PFSK-1 (cell line): ENCODE data around the gene GHR.

Experiments
- FOXP2 ChIP-seq: optimal IDR thresholded peaks from 2 replicates; pipeline ENCODE3; 2011; ENCODE audit warnings: borderline replicate concordance, control low read depth, inconsistent platforms; ENCODE audit not compliant: insufficient read depth; ENCODE audit errors: extremely low read length, extremely low read depth
- POLR2AphosphoS5 ChIP-seq: IDR thresholded peaks from 2 replicates; pipeline ENCODE4 v1.6.1; 2012; ENCODE audit warnings: low read depth, mild to moderate bottlenecking, control low read depth, low read length, moderate library complexity
- SIN3A ChIP-seq: IDR thresholded peaks from 2 replicates; pipeline ENCODE4 v1.6.1; 2012; ENCODE audit warnings: mild to moderate bottlenecking, low read length, moderate library complexity, borderline replicate concordance; ENCODE audit not compliant: insufficient read depth
- TAF1 ChIP-seq: IDR thresholded peaks from 2 replicates; pipeline ENCODE4 v1.6.1; 2012; ENCODE audit warnings: low read length, control low read depth, borderline replicate concordance; ENCODE audit not compliant: insufficient read depth
- TF ChIP-seq, protein P1 (sequence below), 2 experiments: IDR thresholded peaks; 2 replicates each; pipeline versions ENCODE4 v1.6.1 to v1.8.0; 2011 to 2012; ENCODE audit warnings: low read depth in 2 of 2, low read length in 2 of 2, control low read depth in 1 of 2, inconsistent platforms in 1 of 2, mild to moderate bottlenecking in 1 of 2, moderate library complexity in 1 of 2; ENCODE audit not compliant: insufficient read depth in 1 of 2

GHR gene

GRCh38 chr5:42494414-42494813 lies 71.2 kb downstream of the GHR start:
- no peak for TF ChIP-seq SIN3A
- TF ChIP-seq, protein P1, sequence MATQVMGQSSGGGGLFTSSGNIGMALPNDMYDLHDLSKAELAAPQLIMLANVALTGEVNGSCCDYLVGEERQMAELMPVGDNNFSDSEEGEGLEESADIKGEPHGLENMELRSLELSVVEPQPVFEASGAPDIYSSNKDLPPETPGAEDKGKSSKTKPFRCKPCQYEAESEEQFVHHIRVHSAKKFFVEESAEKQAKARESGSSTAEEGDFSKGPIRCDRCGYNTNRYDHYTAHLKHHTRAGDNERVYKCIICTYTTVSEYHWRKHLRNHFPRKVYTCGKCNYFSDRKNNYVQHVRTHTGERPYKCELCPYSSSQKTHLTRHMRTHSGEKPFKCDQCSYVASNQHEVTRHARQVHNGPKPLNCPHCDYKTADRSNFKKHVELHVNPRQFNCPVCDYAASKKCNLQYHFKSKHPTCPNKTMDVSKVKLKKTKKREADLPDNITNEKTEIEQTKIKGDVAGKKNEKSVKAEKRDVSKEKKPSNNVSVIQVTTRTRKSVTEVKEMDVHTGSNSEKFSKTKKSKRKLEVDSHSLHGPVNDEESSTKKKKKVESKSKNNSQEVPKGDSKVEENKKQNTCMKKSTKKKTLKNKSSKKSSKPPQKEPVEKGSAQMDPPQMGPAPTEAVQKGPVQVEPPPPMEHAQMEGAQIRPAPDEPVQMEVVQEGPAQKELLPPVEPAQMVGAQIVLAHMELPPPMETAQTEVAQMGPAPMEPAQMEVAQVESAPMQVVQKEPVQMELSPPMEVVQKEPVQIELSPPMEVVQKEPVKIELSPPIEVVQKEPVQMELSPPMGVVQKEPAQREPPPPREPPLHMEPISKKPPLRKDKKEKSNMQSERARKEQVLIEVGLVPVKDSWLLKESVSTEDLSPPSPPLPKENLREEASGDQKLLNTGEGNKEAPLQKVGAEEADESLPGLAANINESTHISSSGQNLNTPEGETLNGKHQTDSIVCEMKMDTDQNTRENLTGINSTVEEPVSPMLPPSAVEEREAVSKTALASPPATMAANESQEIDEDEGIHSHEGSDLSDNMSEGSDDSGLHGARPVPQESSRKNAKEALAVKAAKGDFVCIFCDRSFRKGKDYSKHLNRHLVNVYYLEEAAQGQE (IDR thresholded peaks at IDR 0.05; ENCODE audit: insufficient read depth in 1 of 2, low read depth in 2 of 2, low read length in 2 of 2): no peak
- TF ChIP-seq FOXP2: no peak
- TF ChIP-seq TAF1: no peak
- TF ChIP-seq POLR2AphosphoS5: no peak

- TF ChIP-seq, protein P1 (IDR thresholded peaks at IDR 0.05; ENCODE audit: insufficient read depth in 1 of 2, low read depth in 2 of 2, low read length in 2 of 2): no peak
- no peak for TF ChIP-seq POLR2AphosphoS5
- no peak for TF ChIP-seq SIN3A
- TF ChIP-seq TAF1: no peak
Measured at GRCh38 chr5:42495914-42496313, 72.7 kb downstream of the GHR start.

DNA sequence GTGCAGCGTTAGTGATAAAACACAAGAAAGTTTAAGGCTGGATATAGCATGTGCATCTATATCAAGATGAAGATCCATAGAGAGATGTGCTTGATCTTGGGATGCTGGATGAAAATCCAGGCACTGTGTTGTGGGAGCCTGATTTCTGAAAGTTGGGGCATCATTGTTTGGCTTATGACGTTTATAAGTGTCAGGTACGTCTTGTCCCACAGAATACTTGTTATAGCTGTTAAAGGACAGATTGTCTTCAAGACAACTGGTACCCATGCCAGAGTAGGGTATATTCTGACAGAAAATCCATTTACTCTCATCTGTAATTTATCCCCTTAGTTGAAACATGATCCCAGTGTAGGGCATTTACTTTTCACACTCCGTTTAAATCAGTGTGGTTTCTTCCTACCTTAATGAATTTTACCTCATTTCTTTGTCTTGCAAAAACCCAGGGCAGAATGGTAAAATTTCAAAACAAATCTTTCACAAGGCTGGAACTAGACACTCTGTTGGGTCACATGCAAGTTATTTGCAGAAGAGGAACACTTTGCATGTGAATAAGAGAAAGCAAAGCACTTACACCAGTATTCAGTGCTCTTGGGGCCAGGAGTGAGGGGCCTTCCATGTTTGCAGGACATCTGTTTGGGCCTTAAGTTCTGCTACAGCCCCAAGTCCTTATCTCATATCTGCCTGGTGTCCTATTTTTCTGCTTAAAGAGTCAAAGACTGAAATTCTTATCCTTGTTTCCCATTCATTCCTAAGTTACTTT lies 73.3 kb downstream of the GHR start:
- TF ChIP-seq TAF1 (no peak), FOXP2 (no peak), POLR2AphosphoS5 (no peak), SIN3A (no peak)
- TF ChIP-seq, protein P1 (IDR thresholded peaks at IDR 0.05; ENCODE audit: insufficient read depth in 1 of 2, low read depth in 2 of 2, low read length in 2 of 2): no peak

DNA sequence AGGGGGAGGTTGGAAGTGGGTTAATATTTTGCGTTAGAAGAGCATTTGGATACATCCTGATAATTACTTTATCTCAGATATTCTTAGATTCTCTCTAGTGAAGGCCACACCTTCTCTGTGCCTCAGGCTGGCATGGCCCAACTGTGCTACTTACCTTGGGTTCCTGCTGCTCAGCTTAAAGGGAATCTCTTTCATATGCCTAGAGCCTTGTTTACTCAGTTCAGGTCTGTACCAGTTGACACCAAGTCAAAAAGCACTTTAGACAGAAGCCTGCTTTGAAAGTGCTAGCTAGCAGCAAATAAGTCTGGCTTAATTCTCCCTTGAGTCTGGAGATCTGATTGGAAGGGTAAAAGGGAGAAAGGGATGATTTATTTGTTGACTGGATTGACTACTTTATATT lies 74.8 kb downstream of the GHR start:
- no peak for TF ChIP-seq FOXP2
- no peak for TF ChIP-seq SIN3A
- TF ChIP-seq, protein P1 (IDR thresholded peaks at IDR 0.05; ENCODE audit: insufficient read depth in 1 of 2, low read depth in 2 of 2, low read length in 2 of 2): no peak
- TF ChIP-seq TAF1: no peak
- no peak for TF ChIP-seq POLR2AphosphoS5

DNA sequence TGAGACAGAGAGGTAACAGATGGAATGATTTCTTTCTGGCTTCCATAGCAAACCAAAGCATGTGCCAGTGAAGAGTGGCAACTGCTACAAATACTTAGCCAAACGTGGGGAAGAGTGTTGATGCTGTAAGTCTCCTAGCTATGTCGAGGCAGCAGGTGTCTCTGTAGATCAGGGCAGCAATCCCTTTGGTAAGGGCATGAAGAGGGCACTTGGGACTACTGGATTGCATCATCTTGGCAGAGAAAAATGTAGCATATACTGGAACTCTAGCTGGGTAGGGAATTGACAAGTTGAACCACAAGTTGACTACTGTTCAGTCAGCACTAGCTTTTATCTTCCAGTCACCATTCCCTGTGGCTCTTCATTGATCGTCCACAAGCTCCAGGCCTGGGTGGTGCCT lies 75.8 kb downstream of the GHR start:
- TF ChIP-seq POLR2AphosphoS5: no peak
